OCI-LY7 (cell line): ENCODE results near the gene BICDL1. TPM values are rescaled to one million over a fixed set of nuclear protein-coding genes. Genes with fewer than 3 reads are reported as not detected.

Source experiments
- BruUV-seq: library from RNA; stranded (reverse); fragments of 400-500 nt; replicated peaks from 2 replicates; lab custom pipeline; 2021; lab: Mats Ljungman, UMichigan
- CTCF ChIA-PET: fragments of 300-600 bp; sonication (Branson Sonifier 250); formaldehyde crosslinking; loops from one replicate; lab custom pipeline; 2022; ENCODE audit warnings: antibody characterized with exemption; ENCODE audit not compliant: unreplicated experiment; lab: Charles Lee
- POLR2A ChIA-PET: fragments of 300-600 bp; sonication (Branson Sonifier 250); formaldehyde crosslinking; loops from one replicate; lab custom pipeline; 2022; ENCODE audit warnings: antibody characterized with exemption; lab: Charles Lee
- DNase-seq: peaks from one replicate; pipeline ENCODE4 v3.0.0-alpha.2; 2015; ENCODE audit warnings: low spot score
- H2AFZ ChIP-seq: fragments of 200-600 bp; sonication (generic), shearing (Covaris generic); 2 replicates; pipeline ENCODE4 v1.6.1; 2014; ENCODE audit warnings: mild to moderate bottlenecking, antibody characterized with exemption, low read length, moderate library complexity
- H3K27ac ChIP-seq: fragments of 200-600 bp; sonication (generic); 2 replicates; pipeline ENCODE4 v1.5.1; 2014; ENCODE audit warnings: mixed run types, low read depth, mild to moderate bottlenecking, moderate library complexity, low read length, inconsistent platforms; ENCODE audit not compliant: poor library complexity, severe bottlenecking
- H3K36me3 ChIP-seq: fragments of 200-600 bp; sonication (generic); 2 replicates; pipeline ENCODE4 v1.6.1; 2014; ENCODE audit warnings: mild to moderate bottlenecking, antibody characterized with exemption, low read length, moderate library complexity, mixed read lengths; ENCODE audit not compliant: insufficient read depth
- H3K4me1 ChIP-seq: fragments of 200-600 bp; sonication (generic); 2 replicates; pipeline ENCODE4 v1.5.1; 2014; ENCODE audit warnings: mild to moderate bottlenecking, low read length; ENCODE audit not compliant: insufficient read depth, poor library complexity, severe bottlenecking
- H3K4me2 ChIP-seq: fragments of 200-600 bp; sonication (generic); 2 replicates; pipeline ENCODE4 v1.6.1; 2014; ENCODE audit warnings: mild to moderate bottlenecking, low read length
- H3K4me3 ChIP-seq: fragments of 200-600 bp; sonication (generic); 2 replicates; pipeline ENCODE4 v1.5.1; 2014; ENCODE audit warnings: mild to moderate bottlenecking, low read depth, low read length; ENCODE audit not compliant: poor library complexity, severe bottlenecking
- H3K79me2 ChIP-seq: fragments of 200-600 bp; sonication (generic); 2 replicates; pipeline ENCODE4 v1.6.1; 2016; ENCODE audit warnings: low read depth, mild to moderate bottlenecking, low read length, moderate library complexity, mixed read lengths; ENCODE audit not compliant: insufficient read depth
- H3K9me2 ChIP-seq: fragments of 200-600 bp; sonication (generic); 2 replicates; pipeline ENCODE4 v1.6.1; 2016; ENCODE audit warnings: mild to moderate bottlenecking, low read length, mixed read lengths; ENCODE audit not compliant: insufficient read depth
- H3K9me3 ChIP-seq: fragments of 200-600 bp; sonication (generic); 2 replicates; pipeline ENCODE4 v1.6.1; 2014; ENCODE audit warnings: mild to moderate bottlenecking, mixed run types, low read length, mixed read lengths
- H4K20me1 ChIP-seq: fragments of 200-600 bp; sonication (generic); 2 replicates; pipeline ENCODE4 v1.6.1; 2014; ENCODE audit warnings: mild to moderate bottlenecking, antibody characterized with exemption, low read length, moderate library complexity, mixed read lengths; ENCODE audit not compliant: insufficient read depth
- CTCF ChIP-seq: fragments of 200-600 bp; sonication (generic); conservative IDR thresholded peaks from 2 replicates; pipeline ENCODE4 v1.5.1; 2014; ENCODE audit warnings: mild to moderate bottlenecking, antibody characterized with exemption, low read length, moderate library complexity, mixed read lengths
- EZH2phosphoT487 ChIP-seq: fragments of 200-600 bp; sonication (generic); IDR thresholded peaks from 2 replicates; pipeline ENCODE4 v1.6.1; 2018; ENCODE audit warnings: low read depth, borderline replicate concordance, mild to moderate bottlenecking, mixed run types, antibody characterized with exemption, low read length, moderate library complexity, mixed read lengths
- intact Hi-C: fragments of 100-400 bp; cut with micrococcal nuclease; formaldehyde crosslinking; loops from one replicate; pipeline ENCODE4 v1.10.0; 2022; ENCODE audit not compliant: unreplicated experiment
- total RNA-seq, 2 experiments: library from RNA; depleted of rRNA in 1 of 2; stranded (reverse); fragments of >200 nt in 1 of 2; shearing (Covaris generic) in 1 of 2; gene quantifications; 2 replicates each; pipeline ENCODE4 v1.2.3, GENCODE V29; 2014 to 2022

Gene BICDL1
- total RNA-seq, 2 experiments from 2014 or later, result 6.5 to 22.6 TPM

GRCh38 chr12:120078868-120079267 lies 89.8 kb downstream of the BICDL1 start:
- Histone ChIP-seq H3K4me3 (no peak overlapping the region), H3K4me2 (no peak overlapping the region), H3K36me3 (peaks cover 10% of the 10 kb centered on the region), H3K4me1 (no peaks in the 10 kb centered on the region), H3K79me2 (no peaks in the 10 kb centered on the region), H4K20me1 (no peaks in the 10 kb centered on the region), H2AFZ (no peak overlapping the region), H3K27ac (no peak overlapping the region), H3K9me3 (no peaks in the 10 kb centered on the region), H3K9me2 (no peaks in the 10 kb centered on the region)
- DNase-seq, result no peak
- ChIA-PET POLR2A (interaction anchor here (0.6 to 1.3 kb wide), 3 partner anchors 12 to 32 kb away, joined by 3 to 4 read pairs (median 4); no protein-coding TSS in a partner anchor), CTCF (no interaction called here)
- no TSS peak for BruUV-seq
- intact Hi-C loops, result loop anchor here (2.0 kb wide), 1 partner anchor 62 kb away; no protein-coding TSS in a partner anchor
- TF ChIP-seq CTCF (no peak), EZH2phosphoT487 (no peak)

DNA sequence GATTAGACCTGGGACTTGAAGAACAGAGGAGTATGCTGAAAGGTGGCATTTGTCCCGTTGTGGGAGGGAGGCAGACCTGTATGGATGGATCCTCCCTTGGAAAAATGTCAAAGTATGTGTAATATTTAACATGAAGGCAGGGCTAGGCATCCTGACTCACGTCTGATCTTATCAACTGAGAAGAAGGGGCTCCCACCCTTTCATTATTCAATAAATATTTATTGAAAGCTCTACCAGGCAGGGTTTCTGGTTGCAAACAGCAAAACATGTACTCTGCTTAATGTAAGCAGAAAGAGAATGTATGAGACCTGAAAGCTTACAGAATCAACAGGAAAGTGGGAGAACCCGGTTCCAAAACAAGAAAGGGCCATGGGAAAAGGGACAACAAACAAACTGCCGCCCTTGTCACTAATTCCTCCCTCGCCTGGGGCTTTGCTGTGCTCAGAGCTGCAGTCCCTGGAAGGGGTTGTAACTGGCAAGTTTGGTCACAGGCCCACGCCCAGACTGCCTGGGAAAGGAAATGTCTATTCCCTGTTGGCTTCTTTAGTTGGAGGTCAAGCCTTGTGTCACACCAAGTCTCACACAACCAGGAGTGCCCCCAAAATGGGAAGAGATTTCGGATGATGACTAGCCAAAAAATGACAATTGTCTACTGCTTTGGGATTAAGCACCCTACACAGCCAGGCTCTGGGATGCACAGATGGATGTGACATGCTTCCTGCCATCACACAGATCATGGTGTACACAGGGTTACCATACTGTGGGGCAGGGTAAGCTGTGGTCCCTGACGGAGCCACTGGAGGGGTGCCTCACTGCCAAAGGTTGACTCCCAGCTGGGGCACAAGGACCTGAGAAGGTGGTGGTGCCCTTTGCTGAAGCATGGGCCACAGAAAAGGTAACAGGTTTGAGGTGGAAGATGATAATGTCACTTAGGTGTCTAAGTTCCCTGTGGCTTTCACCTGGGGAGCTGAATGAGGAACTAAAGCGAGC lies 90.7 kb downstream of the BICDL1 start:
- H3K79me2 ChIP-seq, result no peaks in the 10 kb centered on the region
- no peak overlapping the region for H3K4me3 ChIP-seq
- POLR2A ChIA-PET, result interaction anchor here (1.0 to 1.2 kb wide), 2 partner anchors 13 to 32 kb away, joined by 3 to 6 read pairs; no protein-coding TSS in a partner anchor
- CTCF ChIA-PET, result no interaction called here
- H4K20me1 ChIP-seq, result no peaks in the 10 kb centered on the region
- H3K9me3 ChIP-seq, result no peaks in the 10 kb centered on the region
- no peak overlapping the region for H2AFZ ChIP-seq
- H3K4me2 ChIP-seq, result no peak overlapping the region
- intact Hi-C loops, result loop anchor here (2.0 to 10.0 kb wide), 2 partner anchors 63 to 185 kb away; partner anchors contain the start of gene PXN
- peaks cover 10% of the 10 kb centered on the region for H3K36me3 ChIP-seq
- no peak for DNase-seq
- BruUV-seq, result no TSS peak
- no peak overlapping the region for H3K27ac ChIP-seq
- H3K4me1 ChIP-seq, result no peaks in the 10 kb centered on the region
- H3K9me2 ChIP-seq, result no peaks in the 10 kb centered on the region
- TF ChIP-seq CTCF (no peak), EZH2phosphoT487 (no peak)
